ENCODE data around the gene NCOA3.
"Not testable (repeated sequence)": the region's sequence is repeated elsewhere in the genome, so short reads cannot be mapped to it uniquely, and the experiment has no call there.

The NCOA3 gene

DNA sequence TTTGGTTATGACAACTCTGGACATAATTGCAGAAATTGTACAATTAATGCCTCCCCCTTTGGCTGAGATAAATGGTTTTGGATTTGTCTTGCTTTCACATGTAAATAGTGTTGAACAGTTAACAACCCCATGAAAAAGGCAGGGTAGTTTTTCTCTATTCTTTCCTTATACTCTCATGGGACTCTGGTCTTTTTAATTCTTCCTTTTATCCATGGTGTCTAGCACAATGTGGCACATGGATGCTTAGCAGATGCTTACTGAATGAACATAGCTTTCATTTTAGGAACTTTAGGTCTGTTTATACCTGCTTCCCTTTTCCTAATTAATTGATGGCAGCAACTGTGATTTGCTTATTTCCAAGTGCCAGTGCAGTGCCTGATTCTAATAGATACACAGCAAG, 75.6 kb downstream of the NCOA3 start:
- Histone ChIP-seq H3K9me3 (ENCODE audit: control insufficient read depth in 2 of 2, low read length in 2 of 2) (no peaks in the 10 kb centered on the region), H3K4me1 (ENCODE audit: control insufficient read depth in 2 of 2, insufficient read depth in 2 of 2, low read length in 2 of 2) (peaks cover 21 to 29% of the 10 kb centered on the region in 2 donors), H3K27me3 (ENCODE audit: control insufficient read depth in 2 of 2, insufficient read depth in 2 of 2, low read length in 2 of 2) (no peaks in the 10 kb centered on the region), H3K4me3 (ENCODE audit: low read length in 2 of 2) (peak overlapping the region in 1 of 2 donors; percentile 48), H3K36me3 (ENCODE audit: control insufficient read depth in 2 of 2, insufficient read depth in 2 of 2, low read length in 2 of 2) (no peaks in the 10 kb centered on the region), H3K9ac (ENCODE audit: low read depth in 1 of 2, low read length in 2 of 2) (no peak overlapping the region), H3K27ac (ENCODE audit: low read depth in 2 of 2, low read length in 2 of 2) (peak overlapping the region; percentile 10 to 40)

- H3K9ac ChIP-seq (ENCODE audit: low read depth in 1 of 2, low read length in 2 of 2) = no peak overlapping the region
- no peak overlapping the region for H3K4me3 ChIP-seq (ENCODE audit: low read length in 2 of 2)
- no peak overlapping the region for H3K27ac ChIP-seq (ENCODE audit: low read depth in 2 of 2, low read length in 2 of 2)
- no peaks in the 10 kb centered on the region for H3K9me3 ChIP-seq (ENCODE audit: control insufficient read depth in 2 of 2, low read length in 2 of 2)
- H3K27me3 ChIP-seq (ENCODE audit: control insufficient read depth in 2 of 2, insufficient read depth in 2 of 2, low read length in 2 of 2) = no peaks in the 10 kb centered on the region
- H3K36me3 ChIP-seq (ENCODE audit: control insufficient read depth in 2 of 2, insufficient read depth in 2 of 2, low read length in 2 of 2) = no peaks in the 10 kb centered on the region
- H3K4me1 ChIP-seq (ENCODE audit: control insufficient read depth in 2 of 2, insufficient read depth in 2 of 2, low read length in 2 of 2) = peaks cover 21 to 29% of the 10 kb centered on the region in 2 donors
These were observed 76.9 kb downstream of the NCOA3 start for GRCh38 chr20:47578543-47578942.

GRCh38 chr20:47580686-47581085, 79.0 kb downstream of the NCOA3 start:
- not testable (repeated sequence) for H3K36me3 ChIP-seq (ENCODE audit: control insufficient read depth in 2 of 2, insufficient read depth in 2 of 2, low read length in 2 of 2); H3K27ac ChIP-seq (ENCODE audit: low read depth in 2 of 2, low read length in 2 of 2); H3K4me3 ChIP-seq (ENCODE audit: low read length in 2 of 2); H3K27me3 ChIP-seq (ENCODE audit: control insufficient read depth in 2 of 2, insufficient read depth in 2 of 2, low read length in 2 of 2); H3K9ac ChIP-seq (ENCODE audit: low read depth in 1 of 2, low read length in 2 of 2); H3K9me3 ChIP-seq (ENCODE audit: control insufficient read depth in 2 of 2, low read length in 2 of 2)
- H3K4me1 ChIP-seq (ENCODE audit: control insufficient read depth in 2 of 2, insufficient read depth in 2 of 2, low read length in 2 of 2) = peaks cover 15 to 19% of the 10 kb centered on the region in 2 donors

DNA sequence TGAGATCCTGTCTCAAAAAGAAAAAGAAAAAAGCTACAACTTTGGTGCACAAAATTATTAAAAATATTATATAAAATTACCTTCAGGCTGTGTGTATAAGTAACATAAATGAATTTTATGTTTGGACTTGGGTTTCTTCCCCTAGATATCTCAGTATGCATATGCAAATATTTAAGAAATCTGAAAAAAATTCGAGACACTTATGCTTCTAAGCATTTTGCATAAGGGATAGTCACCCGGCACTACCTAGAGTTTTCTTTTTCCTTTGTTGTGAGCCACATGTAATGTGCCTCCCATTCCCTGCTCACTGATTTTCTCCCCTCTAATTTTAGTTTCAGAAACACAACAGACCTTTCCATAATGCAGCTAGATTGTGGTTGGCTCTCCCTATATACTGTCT, 79.4 kb downstream of the NCOA3 start:
- H3K27ac ChIP-seq (ENCODE audit: low read depth in 2 of 2, low read length in 2 of 2) = no peak overlapping the region
- no peak overlapping the region for H3K9ac ChIP-seq (ENCODE audit: low read depth in 1 of 2, low read length in 2 of 2)
- H3K4me3 ChIP-seq (ENCODE audit: low read length in 2 of 2) = no peak overlapping the region
- H3K4me1 ChIP-seq (ENCODE audit: control insufficient read depth in 2 of 2, insufficient read depth in 2 of 2, low read length in 2 of 2) = peaks cover 11 to 17% of the 10 kb centered on the region in 2 donors
- H3K9me3 ChIP-seq (ENCODE audit: control insufficient read depth in 2 of 2, low read length in 2 of 2) = no peaks in the 10 kb centered on the region
- H3K27me3 ChIP-seq (ENCODE audit: control insufficient read depth in 2 of 2, insufficient read depth in 2 of 2, low read length in 2 of 2) = no peaks in the 10 kb centered on the region
- peaks cover 0 to 5% of the 10 kb centered on the region in 2 donors for H3K36me3 ChIP-seq (ENCODE audit: control insufficient read depth in 2 of 2, insufficient read depth in 2 of 2, low read length in 2 of 2)

DNA sequence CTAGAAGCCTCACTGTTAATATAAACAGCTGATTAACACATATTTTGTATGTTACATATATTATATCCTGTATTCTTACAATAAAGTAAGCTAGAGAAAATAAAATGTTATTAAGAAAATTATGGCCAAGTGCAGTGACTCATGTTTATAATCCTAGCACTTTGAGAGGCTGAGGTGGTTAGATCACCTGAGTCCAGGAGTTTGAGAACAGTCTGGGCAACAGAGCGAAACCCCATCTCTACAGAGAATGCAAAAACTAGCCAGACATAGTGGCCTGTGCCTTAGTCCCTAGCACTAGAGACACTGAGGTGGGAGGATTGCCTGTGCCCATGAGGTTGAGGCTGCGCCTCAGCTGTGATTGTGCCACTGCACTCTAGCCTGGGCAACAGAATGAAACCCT, 81.9 kb downstream of the NCOA3 start:
- Histone ChIP-seq H3K9me3 (ENCODE audit: control insufficient read depth in 2 of 2, low read length in 2 of 2) (no peaks in the 10 kb centered on the region), H3K4me1 (ENCODE audit: control insufficient read depth in 2 of 2, insufficient read depth in 2 of 2, low read length in 2 of 2) (peaks cover 0 to 2% of the 10 kb centered on the region in 2 donors)

GRCh38 chr20:47585087-47585747, 83.5 kb downstream of the NCOA3 start:
- H3K4me3 ChIP-seq (ENCODE audit: low read length in 2 of 2) = no peak overlapping the region
- no peaks in the 10 kb centered on the region for H3K4me1 ChIP-seq (ENCODE audit: control insufficient read depth in 2 of 2, insufficient read depth in 2 of 2, low read length in 2 of 2)
- no peaks in the 10 kb centered on the region for H3K27me3 ChIP-seq (ENCODE audit: control insufficient read depth in 2 of 2, insufficient read depth in 2 of 2, low read length in 2 of 2)
- peaks cover 0 to 7% of the 10 kb centered on the region in 2 donors for H3K36me3 ChIP-seq (ENCODE audit: control insufficient read depth in 2 of 2, insufficient read depth in 2 of 2, low read length in 2 of 2)
- no peaks in the 10 kb centered on the region for H3K9me3 ChIP-seq (ENCODE audit: control insufficient read depth in 2 of 2, low read length in 2 of 2)
- H3K9ac ChIP-seq (ENCODE audit: low read depth in 1 of 2, low read length in 2 of 2) = no peak overlapping the region
- H3K27ac ChIP-seq (ENCODE audit: low read depth in 2 of 2, low read length in 2 of 2) = no peak overlapping the region

More for the DNA sequence above, 81.9 kb downstream of the NCOA3 start:
- H3K36me3 ChIP-seq (ENCODE audit: control insufficient read depth in 2 of 2, insufficient read depth in 2 of 2, low read length in 2 of 2) = peaks cover 0 to 5% of the 10 kb centered on the region in 2 donors
- no peak overlapping the region for H3K27ac ChIP-seq (ENCODE audit: low read depth in 2 of 2, low read length in 2 of 2)
- no peak overlapping the region for H3K4me3 ChIP-seq (ENCODE audit: low read length in 2 of 2)
- H3K27me3 ChIP-seq (ENCODE audit: control insufficient read depth in 2 of 2, insufficient read depth in 2 of 2, low read length in 2 of 2) = no peaks in the 10 kb centered on the region
- no peak overlapping the region for H3K9ac ChIP-seq (ENCODE audit: low read depth in 1 of 2, low read length in 2 of 2)

DNA sequence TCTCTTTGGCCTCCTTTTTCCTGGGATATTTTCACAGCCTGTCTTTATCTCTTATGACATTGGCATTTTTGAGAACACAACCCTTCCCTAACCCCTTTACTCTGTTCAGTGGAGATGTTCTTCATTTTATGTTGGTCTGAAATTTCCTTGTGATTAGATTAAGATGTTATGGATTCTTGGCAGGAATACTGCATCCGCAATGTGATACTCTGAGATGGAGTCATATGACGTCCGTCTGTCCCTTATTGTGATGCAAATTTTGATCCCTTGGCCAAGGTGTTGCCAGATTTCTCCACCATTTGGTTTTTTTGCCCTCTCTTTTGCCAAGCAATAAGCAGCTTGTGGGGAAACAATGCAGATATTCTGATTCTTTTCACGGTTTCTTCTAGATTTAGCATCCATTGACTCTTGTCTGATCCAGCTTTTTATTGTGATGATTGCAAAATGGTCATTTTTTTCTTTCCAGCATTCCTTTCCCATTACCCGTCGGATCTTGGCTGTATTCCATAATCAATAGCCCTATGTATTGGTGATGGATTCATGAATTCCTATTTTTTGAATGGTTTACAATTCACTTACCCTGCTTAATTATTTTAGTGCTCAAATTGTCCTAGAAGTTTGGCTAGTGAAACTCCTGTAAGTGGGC, 85.1 kb downstream of the NCOA3 start:
- Histone ChIP-seq H3K4me1 (ENCODE audit: control insufficient read depth in 2 of 2, insufficient read depth in 2 of 2, low read length in 2 of 2) (no peaks in the 10 kb centered on the region), H3K27ac (ENCODE audit: low read depth in 2 of 2, low read length in 2 of 2) (no peak overlapping the region), H3K4me3 (ENCODE audit: low read length in 2 of 2) (no peak overlapping the region)

DNA sequence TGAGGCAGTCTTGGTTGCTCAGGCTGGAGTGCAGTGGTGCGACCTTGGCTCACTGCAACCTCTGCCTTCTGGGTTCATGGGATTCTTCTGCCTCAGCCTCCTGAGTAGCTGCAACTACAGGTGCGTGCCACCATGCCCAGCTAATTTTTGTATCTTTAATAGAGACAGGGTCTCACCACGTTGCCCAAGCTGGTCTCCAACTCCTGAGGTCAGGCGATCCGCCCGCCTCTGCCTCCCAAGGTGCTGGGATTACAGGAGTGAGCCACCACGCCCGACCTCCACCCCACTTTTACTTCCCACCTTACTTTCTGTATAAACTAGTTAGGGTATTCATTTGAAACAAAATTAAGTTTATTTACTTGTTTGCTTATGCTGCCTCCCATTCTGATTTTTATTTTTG, 86.5 kb downstream of the NCOA3 start:
- no peaks in the 10 kb centered on the region for H3K4me1 ChIP-seq (ENCODE audit: control insufficient read depth in 2 of 2, insufficient read depth in 2 of 2, low read length in 2 of 2)
- no peak overlapping the region for H3K9ac ChIP-seq (ENCODE audit: low read depth in 1 of 2, low read length in 2 of 2)
- peaks cover 0 to 7% of the 10 kb centered on the region in 2 donors for H3K36me3 ChIP-seq (ENCODE audit: control insufficient read depth in 2 of 2, insufficient read depth in 2 of 2, low read length in 2 of 2)
- no peak overlapping the region for H3K4me3 ChIP-seq (ENCODE audit: low read length in 2 of 2)
- no peak overlapping the region for H3K27ac ChIP-seq (ENCODE audit: low read depth in 2 of 2, low read length in 2 of 2)
- no peaks in the 10 kb centered on the region for H3K27me3 ChIP-seq (ENCODE audit: control insufficient read depth in 2 of 2, insufficient read depth in 2 of 2, low read length in 2 of 2)
- no peaks in the 10 kb centered on the region for H3K9me3 ChIP-seq (ENCODE audit: control insufficient read depth in 2 of 2, low read length in 2 of 2)

More for the DNA sequence above, 85.1 kb downstream of the NCOA3 start:
- H3K27me3 ChIP-seq (ENCODE audit: control insufficient read depth in 2 of 2, insufficient read depth in 2 of 2, low read length in 2 of 2) = no peaks in the 10 kb centered on the region
- H3K9ac ChIP-seq (ENCODE audit: low read depth in 1 of 2, low read length in 2 of 2) = no peak overlapping the region
- H3K36me3 ChIP-seq (ENCODE audit: control insufficient read depth in 2 of 2, insufficient read depth in 2 of 2, low read length in 2 of 2) = peaks cover 0 to 7% of the 10 kb centered on the region in 2 donors
- H3K9me3 ChIP-seq (ENCODE audit: control insufficient read depth in 2 of 2, low read length in 2 of 2) = no peaks in the 10 kb centered on the region

DNA sequence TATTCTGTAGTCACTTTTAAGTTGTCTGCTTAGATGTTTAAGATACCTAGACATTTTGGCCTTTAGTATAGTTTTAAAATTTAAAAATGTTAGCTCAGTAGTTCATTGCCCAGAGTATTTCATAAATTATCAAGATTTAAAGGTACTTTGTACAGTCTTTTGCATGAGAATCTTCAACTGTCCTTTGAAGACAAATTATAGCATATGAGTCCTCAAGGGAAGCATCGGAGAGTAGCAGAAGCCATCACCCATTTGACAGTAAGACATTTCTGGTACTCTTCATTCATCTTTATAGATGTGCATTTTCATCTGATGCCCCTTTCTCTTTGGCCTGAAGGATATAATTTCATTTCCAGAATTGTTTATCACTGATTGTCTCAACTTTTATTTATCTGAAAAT, 89.5 kb downstream of the NCOA3 start:
- Histone ChIP-seq H3K27me3 (ENCODE audit: control insufficient read depth in 2 of 2, insufficient read depth in 2 of 2, low read length in 2 of 2) (no peaks in the 10 kb centered on the region), H3K36me3 (ENCODE audit: control insufficient read depth in 2 of 2, insufficient read depth in 2 of 2, low read length in 2 of 2) (peaks cover 0 to 4% of the 10 kb centered on the region in 2 donors)

DNA sequence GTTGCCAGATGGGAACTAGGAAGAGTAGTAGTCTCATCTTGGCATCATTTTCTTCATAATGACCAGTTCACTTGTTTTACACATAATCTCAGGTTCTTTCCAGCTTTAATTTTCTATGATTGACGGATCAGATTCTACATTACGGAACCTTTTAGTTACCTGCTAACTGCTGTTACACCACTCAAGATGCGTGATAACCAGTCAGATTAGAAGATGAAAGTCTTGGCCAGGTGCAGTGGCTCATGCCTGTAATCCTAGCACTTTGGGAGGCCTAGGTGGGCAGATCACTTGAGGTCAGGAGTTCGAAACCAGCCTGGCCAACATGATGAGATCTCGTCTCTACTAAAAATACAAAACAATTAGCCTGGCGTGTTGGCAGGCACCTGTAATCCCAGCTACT, 92.5 kb downstream of the NCOA3 start:
- Histone ChIP-seq H3K4me1 (ENCODE audit: control insufficient read depth in 2 of 2, insufficient read depth in 2 of 2, low read length in 2 of 2) (no peaks in the 10 kb centered on the region), H3K9me3 (ENCODE audit: control insufficient read depth in 2 of 2, low read length in 2 of 2) (no peaks in the 10 kb centered on the region), H3K27ac (ENCODE audit: low read depth in 2 of 2, low read length in 2 of 2) (no peak overlapping the region), H3K4me3 (ENCODE audit: low read length in 2 of 2) (no peak overlapping the region), H3K27me3 (ENCODE audit: control insufficient read depth in 2 of 2, insufficient read depth in 2 of 2, low read length in 2 of 2) (no peaks in the 10 kb centered on the region), H3K36me3 (ENCODE audit: control insufficient read depth in 2 of 2, insufficient read depth in 2 of 2, low read length in 2 of 2) (peaks cover 0 to 2% of the 10 kb centered on the region in 2 donors), H3K9ac (ENCODE audit: low read depth in 1 of 2, low read length in 2 of 2) (no peak overlapping the region)

More for the DNA sequence above, 89.5 kb downstream of the NCOA3 start:
- H3K27ac ChIP-seq (ENCODE audit: low read depth in 2 of 2, low read length in 2 of 2) = no peak overlapping the region
- H3K4me1 ChIP-seq (ENCODE audit: control insufficient read depth in 2 of 2, insufficient read depth in 2 of 2, low read length in 2 of 2) = no peaks in the 10 kb centered on the region
- H3K4me3 ChIP-seq (ENCODE audit: low read length in 2 of 2) = no peak overlapping the region
- no peak overlapping the region for H3K9ac ChIP-seq (ENCODE audit: low read depth in 1 of 2, low read length in 2 of 2)
- no peaks in the 10 kb centered on the region for H3K9me3 ChIP-seq (ENCODE audit: control insufficient read depth in 2 of 2, low read length in 2 of 2)

Measured in mucosa of rectum (tissue), 2 donors.